ENCODE data around the gene MAP4K3. TPM values are rescaled to one million over a fixed set of nuclear protein-coding genes. Genes with fewer than 3 reads are reported as not detected.

The MAP4K3 gene
- total RNA-seq, 2 experiments from 2014 or later = 12.4 to 17.5 TPM

- Histone ChIP-seq H4K20me1 (ENCODE audit: insufficient read depth, low read length) (no peaks in the 10 kb centered on the region), H3K4me3 (ENCODE audit: low read depth, low read length, poor library complexity, severe bottlenecking) (no peak overlapping the region), H3K9me2 (ENCODE audit: insufficient read depth, low read length) (no peaks in the 10 kb centered on the region), H3K27ac (ENCODE audit: low read depth, low read length, poor library complexity, severe bottlenecking) (no peak overlapping the region), H3K4me1 (ENCODE audit: insufficient read depth, low read length, poor library complexity, severe bottlenecking) (no peaks in the 10 kb centered on the region), H3K36me3 (ENCODE audit: insufficient read depth, low read length) (peaks cover 29% of the 10 kb centered on the region), H3K9me3 (ENCODE audit: low read length) (no peaks in the 10 kb centered on the region), H2AFZ (ENCODE audit: low read length) (no peak overlapping the region), H3K4me2 (ENCODE audit: low read length) (no peak overlapping the region), H3K79me2 (ENCODE audit: insufficient read depth, low read depth, low read length) (no peaks in the 10 kb centered on the region)
- CTCF ChIA-PET (ENCODE audit: unreplicated experiment) = no interaction called here
- BruUV-seq (replicated peaks) = no TSS peak
- DNase-seq (ENCODE audit: low spot score) = no peak
- TF ChIP-seq EZH2phosphoT487 (IDR thresholded peaks at IDR 0.05; ENCODE audit: borderline replicate concordance, low read depth, low read length) (no peak), CTCF (conservative IDR thresholded peaks at IDR 0.05; ENCODE audit: low read length) (no peak)
- POLR2A ChIA-PET = no interaction called here
- intact Hi-C loops (cut with micrococcal nuclease; ENCODE audit: unreplicated experiment) = no loop called here
Observed at GRCh38 chr2:39283561-39283960, 153.5 kb downstream of the MAP4K3 start.

DNA sequence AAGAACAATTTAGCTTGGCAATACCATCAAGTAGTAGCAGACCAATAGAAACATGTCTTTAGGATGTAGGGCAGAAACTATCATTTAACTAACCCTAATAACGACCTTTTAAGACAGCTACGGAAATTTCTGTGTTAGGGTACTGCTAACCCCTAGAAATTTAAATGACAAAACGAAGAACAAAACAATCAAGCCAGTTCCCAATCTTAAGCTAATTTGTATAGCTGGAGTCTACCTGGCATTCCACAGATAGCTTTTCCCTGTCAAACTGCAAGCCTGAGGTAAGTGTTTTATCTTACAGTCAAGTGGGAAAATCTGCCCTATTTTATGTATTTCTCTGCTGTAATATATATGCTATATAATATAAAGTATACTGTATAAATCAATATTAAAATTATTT lies 155.7 kb downstream of the MAP4K3 start:
- peaks cover 28% of the 10 kb centered on the region for H3K36me3 ChIP-seq (ENCODE audit: insufficient read depth, low read length)
- CTCF ChIA-PET (ENCODE audit: unreplicated experiment) = no interaction called here

More for the DNA sequence above, 155.7 kb downstream of the MAP4K3 start:
- POLR2A ChIA-PET = interaction anchor here (0.8 to 1.6 kb wide), 4 partner anchors 12 to 29 kb away, joined by 3 to 11 read pairs (median 5); no protein-coding TSS in a partner anchor
- Histone ChIP-seq H3K9me2 (ENCODE audit: insufficient read depth, low read length) (no peaks in the 10 kb centered on the region), H3K9me3 (ENCODE audit: low read length) (no peaks in the 10 kb centered on the region), H3K4me2 (ENCODE audit: low read length) (no peak overlapping the region), H3K27ac (ENCODE audit: low read depth, low read length, poor library complexity, severe bottlenecking) (no peak overlapping the region), H4K20me1 (ENCODE audit: insufficient read depth, low read length) (no peaks in the 10 kb centered on the region), H3K4me3 (ENCODE audit: low read depth, low read length, poor library complexity, severe bottlenecking) (no peak overlapping the region), H3K4me1 (ENCODE audit: insufficient read depth, low read length, poor library complexity, severe bottlenecking) (no peaks in the 10 kb centered on the region), H2AFZ (ENCODE audit: low read length) (no peak overlapping the region), H3K79me2 (ENCODE audit: insufficient read depth, low read depth, low read length) (no peaks in the 10 kb centered on the region)
- BruUV-seq (replicated peaks) = no TSS peak
- intact Hi-C loops (cut with micrococcal nuclease; ENCODE audit: unreplicated experiment) = no loop called here
- no peak for TF ChIP-seq CTCF (conservative IDR thresholded peaks at IDR 0.05; ENCODE audit: low read length)
- TF ChIP-seq EZH2phosphoT487 (IDR thresholded peaks at IDR 0.05; ENCODE audit: borderline replicate concordance, low read depth, low read length) = no peak
- no peak for DNase-seq (ENCODE audit: low spot score)
